Measurements from ENCODE around the gene CHL1.

CHL1 gene

GRCh38 chr3:284322-284721 is 87.8 kb downstream of the CHL1 start:
- no peak for DNase-seq

DNA sequence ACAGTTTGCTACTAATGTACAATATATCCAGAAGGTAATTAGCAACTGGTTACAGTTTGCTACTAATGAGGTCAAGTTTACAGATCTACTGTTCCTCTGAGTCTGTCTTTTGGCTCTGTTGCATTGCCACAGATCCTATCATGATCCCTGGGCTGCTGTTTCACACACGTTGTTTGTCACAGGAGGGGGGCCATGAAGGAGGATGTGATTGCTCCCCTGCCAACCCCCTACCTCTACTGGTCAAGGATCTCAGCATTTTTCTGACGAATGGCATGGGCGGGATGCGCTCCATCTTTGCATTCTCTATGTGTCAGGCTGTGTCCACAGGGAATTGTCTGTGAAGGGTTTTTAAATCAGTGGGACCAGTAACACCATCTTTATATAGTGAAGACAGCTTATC is 91.9 kb downstream of the CHL1 start:
- no peak for DNase-seq

GRCh38 chr3:291028-291427 is 94.5 kb downstream of the CHL1 start:
- no peak for DNase-seq

DNA sequence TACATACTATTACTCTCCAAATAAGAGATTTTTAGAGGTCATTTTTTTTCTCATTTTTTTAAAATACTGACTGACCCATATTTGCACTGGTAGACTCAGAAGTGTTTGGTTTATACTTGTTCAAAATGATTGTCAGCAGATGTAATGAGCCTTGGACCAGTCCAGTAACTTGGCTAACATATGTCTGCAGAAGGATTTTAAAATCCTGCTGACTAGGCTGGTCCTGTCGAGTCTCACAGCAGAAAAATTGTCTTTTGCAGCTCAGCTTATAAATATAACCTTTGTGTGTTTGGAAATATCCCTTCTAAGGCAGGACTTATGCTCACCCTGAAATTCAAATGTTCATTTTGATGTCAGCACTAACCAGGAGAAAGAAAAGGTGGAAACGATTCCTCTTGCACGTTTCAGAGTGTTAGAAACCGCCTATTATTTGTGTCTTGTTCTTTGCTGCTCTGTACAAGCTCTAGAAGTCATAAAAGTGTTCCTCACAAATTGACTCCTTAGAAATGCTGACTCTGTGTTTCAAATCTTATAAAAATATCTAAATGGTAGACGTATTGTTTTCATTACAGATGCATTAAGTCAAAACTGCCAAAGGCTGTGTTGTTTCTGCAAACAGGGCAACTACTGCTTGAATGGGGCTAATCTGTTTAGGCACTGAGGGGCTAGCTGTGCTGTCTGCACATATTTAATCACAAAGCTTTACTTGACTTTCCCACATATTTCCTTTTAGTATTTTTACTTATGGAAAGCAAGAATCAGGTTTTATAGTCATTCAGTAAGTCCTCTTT is 95.3 kb downstream of the CHL1 start:
- no peak for DNase-seq

GRCh38 chr3:294096-294495 is 97.5 kb downstream of the CHL1 start:
- no peak for DNase-seq

DNA sequence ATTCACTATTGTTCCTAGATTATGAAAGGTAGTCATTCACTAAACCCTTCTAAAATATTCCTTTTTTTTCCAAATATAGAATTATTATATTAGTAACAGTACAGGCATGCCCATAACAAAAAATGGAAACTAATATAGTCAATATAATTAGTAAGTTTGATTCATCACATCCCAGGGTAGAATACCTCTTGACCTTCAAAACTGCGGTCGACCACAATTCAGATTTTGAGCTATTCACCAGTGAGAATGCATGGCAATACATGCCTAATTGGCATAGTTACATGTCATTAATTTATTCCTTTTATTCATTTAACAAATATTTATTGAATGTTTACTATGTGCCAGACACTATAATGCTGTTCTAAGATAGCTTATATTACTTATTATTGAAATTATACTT is 98.0 kb downstream of the CHL1 start:
- DNase-seq: no peak

DNA sequence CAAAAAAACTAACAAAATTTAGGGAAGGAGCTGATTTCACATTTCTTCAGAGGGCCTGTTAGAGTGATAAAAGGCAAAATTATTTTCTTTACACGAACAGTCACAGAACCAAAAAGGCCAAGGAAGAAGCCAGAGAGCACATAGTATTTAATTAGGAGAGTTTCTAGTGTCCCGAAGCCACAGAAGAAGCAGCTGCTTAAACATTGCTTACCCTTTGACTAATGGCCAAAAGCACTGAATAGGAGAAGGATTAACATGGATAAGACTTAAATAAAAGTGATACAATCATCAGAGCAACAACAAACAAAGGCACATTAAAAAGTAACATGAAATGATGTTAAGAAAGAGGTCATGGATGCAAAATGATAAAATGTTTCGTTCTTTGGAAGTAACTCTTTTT is 98.6 kb downstream of the CHL1 start:
- no peak for DNase-seq

GRCh38 chr3:297585-297984 is 101.0 kb downstream of the CHL1 start:
- no peak for DNase-seq

- no peak for DNase-seq
Measured at GRCh38 chr3:299590-300301, 103.2 kb downstream of the CHL1 start.

- no peak for DNase-seq
Measured at GRCh38 chr3:307182-307581, 110.6 kb downstream of the CHL1 start.

DNA sequence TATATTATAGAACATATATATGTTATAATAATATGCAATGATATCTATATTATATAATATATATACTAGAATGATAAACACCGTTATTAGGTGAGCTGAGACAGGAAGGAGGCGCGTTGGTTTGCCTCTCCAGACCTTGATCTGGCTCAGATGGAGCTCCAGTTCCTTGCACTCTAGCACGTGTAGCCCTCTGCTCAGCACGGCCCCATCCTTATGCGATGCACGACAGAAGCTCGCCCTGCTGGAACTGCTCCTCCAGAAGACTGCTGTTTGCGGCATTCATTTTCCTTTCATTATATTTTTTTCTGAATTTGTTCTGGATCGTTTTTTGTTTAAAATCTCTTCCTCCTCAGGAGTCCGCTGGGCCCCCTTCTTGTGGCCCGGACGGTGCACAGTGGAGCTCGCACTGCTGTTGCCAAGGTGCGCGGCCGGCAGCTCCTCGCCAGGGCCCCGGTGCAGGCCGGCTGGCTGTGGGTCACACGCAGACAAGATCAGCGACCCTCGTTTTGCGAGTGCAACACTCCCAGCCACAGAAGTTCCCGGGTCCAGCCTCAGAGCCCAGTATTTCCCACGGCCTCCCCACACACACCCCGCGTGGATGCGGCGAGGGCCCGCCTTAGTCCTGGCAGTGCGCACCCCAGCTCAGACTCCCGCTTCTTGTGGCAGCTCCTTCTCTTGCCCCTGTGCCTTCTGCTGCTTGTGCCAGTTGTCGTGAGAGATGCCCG is 112.2 kb downstream of the CHL1 start:
- DNase-seq: no peak

GRCh38 chr3:312160-312733 is 115.7 kb downstream of the CHL1 start:
- no peak for DNase-seq

DNA sequence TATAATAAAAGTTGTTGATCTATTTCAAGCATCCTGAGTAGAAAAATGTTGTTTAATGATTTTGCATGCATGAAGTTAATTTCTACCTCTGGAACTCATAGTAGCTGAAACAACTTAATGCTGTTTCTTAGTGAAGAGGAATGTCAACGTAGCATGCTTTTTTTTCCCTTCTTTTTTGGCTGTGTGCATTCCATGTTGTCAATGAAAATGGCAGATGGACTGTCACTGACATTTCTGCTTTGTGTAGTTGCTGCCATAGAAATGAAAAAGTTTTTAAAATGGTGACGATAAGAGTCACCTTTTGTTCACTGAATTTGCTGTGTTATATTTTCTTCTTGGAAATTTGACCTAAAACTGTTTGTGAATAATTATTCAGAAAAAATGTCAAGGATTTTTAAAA is 116.3 kb downstream of the CHL1 start:
- DNase-seq: no peak

DNA sequence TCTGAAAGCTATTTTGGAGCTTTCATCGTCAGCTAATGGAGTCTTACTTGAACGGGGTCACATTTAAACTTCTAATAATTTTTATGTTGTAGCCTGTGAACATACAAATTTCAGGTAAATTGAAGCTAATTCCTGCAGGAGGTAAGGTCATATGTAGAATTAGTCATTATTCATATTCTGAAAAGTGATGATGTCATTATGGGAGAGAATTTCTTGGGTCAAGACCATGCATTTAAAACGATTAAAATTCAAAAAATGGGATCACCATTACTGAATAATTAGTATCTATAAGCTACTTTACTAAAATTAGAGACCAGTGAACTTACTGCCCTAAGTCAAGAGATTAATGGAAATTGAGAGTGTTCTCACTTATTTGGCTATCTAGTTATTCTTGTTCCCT is 120.4 kb downstream of the CHL1 start:
- DNase-seq: no peak

DNA sequence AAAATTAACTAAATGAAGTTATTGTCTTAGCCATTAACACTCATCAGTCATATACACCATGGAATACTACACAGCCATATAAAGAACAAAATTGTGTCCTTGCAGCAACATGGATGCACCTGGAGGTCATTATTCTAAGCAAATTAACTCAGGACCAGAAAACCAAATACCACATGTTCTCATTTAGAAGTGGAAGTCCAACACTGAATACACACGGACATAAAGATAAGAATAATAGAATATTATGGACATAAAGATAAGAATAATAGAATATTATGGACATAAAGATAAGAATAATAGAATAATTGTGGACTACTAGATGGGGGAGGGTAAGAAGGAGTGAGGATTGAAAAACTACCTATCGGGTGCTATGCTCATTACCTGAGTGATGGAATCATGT is 122.3 kb downstream of the CHL1 start:
- DNase-seq: no peak

DNA sequence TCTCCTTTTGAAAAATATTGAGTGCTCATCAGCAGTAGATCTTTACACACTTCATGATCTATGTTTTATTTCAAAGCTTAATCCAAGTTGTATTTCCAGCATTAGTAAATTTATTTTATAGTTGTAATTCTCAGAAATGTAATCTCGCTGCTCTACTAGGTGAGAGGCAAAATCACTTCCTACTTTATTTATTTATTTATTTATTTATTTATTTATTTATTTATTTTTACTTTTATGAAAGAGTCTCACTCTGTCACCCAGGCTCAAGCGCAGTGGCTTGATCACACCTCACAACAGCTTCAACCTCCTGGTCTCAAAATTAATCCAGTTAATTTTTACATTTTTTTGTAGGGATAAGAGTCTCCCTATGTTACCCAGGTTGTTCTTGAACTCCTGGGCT is 127.9 kb downstream of the CHL1 start:
- no peak for DNase-seq

DNA sequence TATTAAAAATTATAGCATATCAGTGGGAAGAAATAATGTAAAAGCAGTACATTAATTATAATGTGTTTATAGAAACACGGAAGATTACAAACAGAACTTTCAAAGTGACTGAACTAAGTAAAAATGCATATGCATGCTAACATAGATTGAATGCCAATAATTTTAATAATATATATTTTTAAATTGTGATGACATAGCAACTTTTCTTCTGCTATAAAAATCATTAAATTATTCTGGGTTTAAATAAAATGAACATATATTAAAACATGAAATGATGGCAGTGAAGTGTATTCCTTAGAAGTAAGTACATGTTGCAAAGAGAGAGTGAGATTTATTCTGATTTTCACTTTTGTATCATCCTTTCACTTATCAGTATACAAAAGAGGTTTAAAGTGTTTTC is 128.9 kb downstream of the CHL1 start:
- DNase-seq: no peak

- no peak for DNase-seq
Measured at GRCh38 chr3:330494-331115, 134.0 kb downstream of the CHL1 start.

- no peak for DNase-seq
Measured at GRCh38 chr3:331881-332280, 135.3 kb downstream of the CHL1 start.

DNA sequence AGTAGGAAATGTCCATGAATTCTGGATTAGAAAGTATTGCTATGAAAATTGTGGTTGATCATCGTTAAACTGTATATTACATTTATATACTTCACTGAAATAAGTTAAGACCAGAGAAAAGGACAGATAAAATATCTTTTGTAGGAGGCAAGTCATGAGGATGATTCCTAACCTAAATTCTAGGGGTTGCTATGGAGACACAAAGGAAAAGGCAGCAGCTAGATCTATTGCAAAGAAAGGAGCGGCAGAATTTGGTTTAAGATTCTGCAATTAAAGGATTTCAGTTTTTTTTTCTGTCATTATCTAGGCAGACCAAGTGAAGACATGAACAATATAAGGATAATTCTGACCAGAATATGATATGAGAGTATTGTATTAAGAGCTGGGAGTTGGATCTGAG is 136.1 kb downstream of the CHL1 start:
- no peak for DNase-seq

GRCh38 chr3:335240-335639 is 138.7 kb downstream of the CHL1 start:
- no peak for DNase-seq

DNA sequence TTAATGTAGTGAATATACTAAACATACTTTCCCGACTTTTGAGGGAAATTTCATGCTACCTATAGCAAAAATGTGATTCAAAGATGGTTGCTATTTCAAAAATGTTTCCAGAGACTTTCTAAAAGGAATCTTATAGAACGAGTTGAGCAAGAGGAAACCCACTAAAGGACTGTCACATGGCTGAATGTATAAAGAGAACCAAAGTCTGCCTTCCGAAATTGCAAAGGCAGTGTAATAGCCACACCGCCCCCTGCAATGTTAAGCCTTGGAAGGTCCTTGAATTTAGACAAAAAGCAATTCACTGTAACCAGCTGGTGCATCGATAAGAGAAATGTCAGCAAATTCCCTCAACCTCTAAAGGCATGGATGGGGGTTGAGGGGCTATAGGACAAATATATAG is 142.8 kb downstream of the CHL1 start:
- DNase-seq: no peak

- DNase-seq: no peak
Measured at GRCh38 chr3:341998-342397, 145.4 kb downstream of the CHL1 start.
